HepG2 (cell line): ENCODE results near the gene PCDHGA1.

Experiments used
- AGO1 ChIP-seq: fragments of 200-400 bp; formaldehyde crosslinking; IDR thresholded peaks from 2 replicates; pipeline ENCODE4 v1.6.1; 2017; ENCODE audit warnings: mild to moderate bottlenecking, low read depth, low read length, moderate library complexity; ENCODE audit not compliant: poor library complexity, severe bottlenecking
- CEBPZ ChIP-seq: IDR thresholded peaks from 2 replicates; pipeline ENCODE4 v1.6.1; 2012; ENCODE audit warnings: low read length, improper control_type of control experiment
- FIP1L1 ChIP-seq: fragments of 200-400 bp; formaldehyde crosslinking; IDR thresholded peaks from 2 replicates; pipeline ENCODE4 v1.6.1; 2018; ENCODE audit warnings: low read depth, mild to moderate bottlenecking, low read length, moderate library complexity, borderline replicate concordance; ENCODE audit not compliant: insufficient read depth
- HOXA7 ChIP-seq: sonication (generic); formaldehyde crosslinking; IDR thresholded peaks from 2 replicates; pipeline ENCODE4 v1.8.1; 2022; ENCODE audit warnings: mild to moderate bottlenecking, missing genetic modification reagents, moderate library complexity
- NR0B2 ChIP-seq: sonication (generic); formaldehyde crosslinking; IDR thresholded peaks from 2 replicates; pipeline ENCODE4 v1.4.0; 2020; ENCODE audit warnings: mild to moderate bottlenecking, missing genetic modification reagents
- POLR2AphosphoS2 ChIP-seq: IDR thresholded peaks from 2 replicates; pipeline ENCODE4 v1.6.1; 2011; ENCODE audit warnings: low read depth, low read length, improper control_type of control experiment
- POLR2AphosphoS5 ChIP-seq: IDR thresholded peaks from 2 replicates; pipeline ENCODE4 v1.6.1; 2012; ENCODE audit warnings: low read depth, low read length
- PRDM10 ChIP-seq: sonication (generic); formaldehyde crosslinking; IDR thresholded peaks from 2 replicates; pipeline ENCODE4 v1.4.0; 2020; ENCODE audit warnings: low read depth, missing genetic modification reagents
- TAF1 ChIP-seq: sonication (generic); formaldehyde crosslinking; IDR thresholded peaks from 2 replicates; pipeline ENCODE4 v1.4.0; 2020; ENCODE audit warnings: missing genetic modification reagents
- ZNF740 ChIP-seq: sonication (generic); formaldehyde crosslinking; IDR thresholded peaks from 2 replicates; pipeline ENCODE4 v1.4.0; 2020; ENCODE audit warnings: missing genetic modification reagents
- TF ChIP-seq, protein P1 (sequence below): sonication (generic); formaldehyde crosslinking; IDR thresholded peaks from 2 replicates; pipeline ENCODE4 v1.8.1; 2022; ENCODE audit warnings: low read depth, mild to moderate bottlenecking, missing genetic modification reagents
- TF ChIP-seq, protein P2 (sequence below): sonication (generic); formaldehyde crosslinking; IDR thresholded peaks from 2 replicates; pipeline ENCODE4 v1.5.0; 2020; ENCODE audit warnings: mild to moderate bottlenecking, missing genetic modification reagents, moderate library complexity

DNA sequence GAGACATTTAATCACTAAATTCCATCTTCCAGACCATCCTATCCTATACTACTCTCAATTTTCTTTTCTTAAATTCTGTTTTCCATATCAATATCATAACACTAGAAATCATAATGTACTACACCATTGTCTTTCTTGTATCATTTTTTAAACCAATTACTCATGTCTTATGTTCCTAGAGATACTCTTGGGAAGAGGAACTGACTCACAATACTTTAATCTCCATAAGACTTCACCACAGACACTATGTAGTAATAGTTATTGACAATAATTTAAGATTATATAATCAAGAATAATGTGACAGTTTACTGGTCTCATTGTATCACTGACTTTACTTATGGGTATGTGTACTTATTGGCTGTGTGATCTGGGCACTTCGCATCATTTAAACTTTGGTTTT lies 202.4 kb downstream of the PCDHGA1 start:
- TF ChIP-seq FIP1L1 (no peak), TAF1 (CRISPR knock-in tag) (no peak), ZNF740 (CRISPR knock-in tag) (no peak), HOXA7 (no peak), POLR2AphosphoS5 (no peak), AGO1 (no peak), PRDM10 (CRISPR knock-in tag) (no peak), NR0B2 (CRISPR knock-in tag) (no peak), POLR2AphosphoS2 (no peak), CEBPZ (no peak)
- TF ChIP-seq, protein P1, sequence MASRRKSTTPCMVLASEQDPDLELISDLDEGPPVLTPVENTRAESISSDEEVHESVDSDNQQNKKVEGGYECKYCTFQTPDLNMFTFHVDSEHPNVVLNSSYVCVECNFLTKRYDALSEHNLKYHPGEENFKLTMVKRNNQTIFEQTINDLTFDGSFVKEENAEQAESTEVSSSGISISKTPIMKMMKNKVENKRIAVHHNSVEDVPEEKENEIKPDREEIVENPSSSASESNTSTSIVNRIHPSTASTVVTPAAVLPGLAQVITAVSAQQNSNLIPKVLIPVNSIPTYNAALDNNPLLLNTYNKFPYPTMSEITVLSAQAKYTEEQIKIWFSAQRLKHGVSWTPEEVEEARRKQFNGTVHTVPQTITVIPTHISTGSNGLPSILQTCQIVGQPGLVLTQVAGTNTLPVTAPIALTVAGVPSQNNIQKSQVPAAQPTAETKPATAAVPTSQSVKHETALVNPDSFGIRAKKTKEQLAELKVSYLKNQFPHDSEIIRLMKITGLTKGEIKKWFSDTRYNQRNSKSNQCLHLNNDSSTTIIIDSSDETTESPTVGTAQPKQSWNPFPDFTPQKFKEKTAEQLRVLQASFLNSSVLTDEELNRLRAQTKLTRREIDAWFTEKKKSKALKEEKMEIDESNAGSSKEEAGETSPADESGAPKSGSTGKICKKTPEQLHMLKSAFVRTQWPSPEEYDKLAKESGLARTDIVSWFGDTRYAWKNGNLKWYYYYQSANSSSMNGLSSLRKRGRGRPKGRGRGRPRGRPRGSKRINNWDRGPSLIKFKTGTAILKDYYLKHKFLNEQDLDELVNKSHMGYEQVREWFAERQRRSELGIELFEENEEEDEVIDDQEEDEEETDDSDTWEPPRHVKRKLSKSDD (CRISPR knock-in tag): no peak
- TF ChIP-seq, protein P2, sequence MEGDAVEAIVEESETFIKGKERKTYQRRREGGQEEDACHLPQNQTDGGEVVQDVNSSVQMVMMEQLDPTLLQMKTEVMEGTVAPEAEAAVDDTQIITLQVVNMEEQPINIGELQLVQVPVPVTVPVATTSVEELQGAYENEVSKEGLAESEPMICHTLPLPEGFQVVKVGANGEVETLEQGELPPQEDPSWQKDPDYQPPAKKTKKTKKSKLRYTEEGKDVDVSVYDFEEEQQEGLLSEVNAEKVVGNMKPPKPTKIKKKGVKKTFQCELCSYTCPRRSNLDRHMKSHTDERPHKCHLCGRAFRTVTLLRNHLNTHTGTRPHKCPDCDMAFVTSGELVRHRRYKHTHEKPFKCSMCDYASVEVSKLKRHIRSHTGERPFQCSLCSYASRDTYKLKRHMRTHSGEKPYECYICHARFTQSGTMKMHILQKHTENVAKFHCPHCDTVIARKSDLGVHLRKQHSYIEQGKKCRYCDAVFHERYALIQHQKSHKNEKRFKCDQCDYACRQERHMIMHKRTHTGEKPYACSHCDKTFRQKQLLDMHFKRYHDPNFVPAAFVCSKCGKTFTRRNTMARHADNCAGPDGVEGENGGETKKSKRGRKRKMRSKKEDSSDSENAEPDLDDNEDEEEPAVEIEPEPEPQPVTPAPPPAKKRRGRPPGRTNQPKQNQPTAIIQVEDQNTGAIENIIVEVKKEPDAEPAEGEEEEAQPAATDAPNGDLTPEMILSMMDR (CRISPR knock-in tag): no peak
